HCT116 (cell line): ENCODE results near the gene CREB3L4.

Experiments used
- CBX3 ChIP-seq: IDR thresholded peaks from 2 replicates; pipeline ENCODE4 v1.6.1; 2012; ENCODE audit warnings: low read depth
- EGR1 ChIP-seq: IDR thresholded peaks from 2 replicates; pipeline ENCODE4 v1.6.1; 2012; ENCODE audit warnings: low read depth
- EZH2phosphoT487 ChIP-seq: fragments of 200-600 bp; IDR thresholded peaks from 2 replicates; pipeline ENCODE4 v1.6.1; 2018; ENCODE audit warnings: antibody characterized with exemption, borderline replicate concordance
- JUND ChIP-seq: IDR thresholded peaks from 2 replicates; pipeline ENCODE4 v1.6.1; 2012
- POLR2A ChIP-seq: IDR thresholded peaks from 2 replicates; pipeline ENCODE4 v1.7.0; 2011; ENCODE audit warnings: borderline replicate concordance; ENCODE audit not compliant: insufficient read depth, insufficient read length; ENCODE audit errors: extremely low read depth
- POLR2AphosphoS5 ChIP-seq: IDR thresholded peaks from 2 replicates; pipeline ENCODE4 v1.6.1; 2011; ENCODE audit warnings: mild to moderate bottlenecking, low read depth, low read length, moderate library complexity
- RAD21 ChIP-seq: IDR thresholded peaks from 2 replicates; pipeline ENCODE4 v1.6.1; 2012; ENCODE audit warnings: low read depth, mild to moderate bottlenecking
- TCF7L2 ChIP-seq: IDR thresholded peaks from 2 replicates; pipeline ENCODE4 v1.7.0; 2011; ENCODE audit warnings: borderline replicate concordance, inconsistent platforms; ENCODE audit not compliant: insufficient read depth, insufficient read length; ENCODE audit errors: extremely low read depth
- ZNF274 ChIP-seq: fragments of 200-500 bp; sonication (Bioruptor generic); IDR thresholded peaks from 2 replicates; pipeline ENCODE4 v1.6.1; 2014; ENCODE audit warnings: mild to moderate bottlenecking, low read depth, low read length, inconsistent platforms
- TF ChIP-seq, protein P1 (sequence below), 3 experiments: fragments of 200-600 bp in 1 of 3; sonication (generic) in 1 of 3; IDR thresholded peaks in 2 of 3; conservative IDR thresholded peaks in 1 of 3; 2 replicates each; pipeline ENCODE4 v1.5.1; 2012 to 2017; ENCODE audit warnings: low read depth in 2 of 3, low read length in 2 of 3, antibody characterized with exemption in 1 of 3, borderline replicate concordance in 1 of 3, control low read depth in 1 of 3, mild to moderate bottlenecking in 1 of 3, mixed read lengths in 1 of 3, mixed run types in 1 of 3, moderate library complexity in 1 of 3; ENCODE audit not compliant: insufficient read depth in 1 of 3
- TF ChIP-seq, protein P2 (sequence below): IDR thresholded peaks from 2 replicates; pipeline ENCODE4 v1.6.1; 2012
- TF ChIP-seq, protein P3 (sequence below): IDR thresholded peaks from 2 replicates; pipeline ENCODE4 v1.6.1; 2012; ENCODE audit warnings: low read depth

DNA sequence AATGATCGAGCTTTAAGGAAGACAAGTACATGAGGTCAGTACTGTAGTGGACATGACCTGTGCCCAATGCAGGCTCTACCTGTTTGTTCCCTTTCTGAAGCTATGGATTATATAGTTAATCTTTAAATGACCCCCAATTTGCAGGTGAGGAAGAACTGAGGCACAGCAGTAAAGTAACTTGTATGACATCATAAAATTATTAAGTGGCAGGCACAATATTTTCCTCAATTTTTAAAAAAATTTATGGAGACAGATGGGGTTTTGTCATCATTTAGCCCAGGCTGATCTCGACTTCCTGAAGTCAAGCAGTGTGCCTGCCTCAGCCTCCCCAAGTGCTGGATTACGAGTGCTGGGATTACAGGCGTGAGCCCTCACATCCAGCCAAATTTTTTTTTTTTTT is 41.3 kb upstream of the CREB3L4 start:
- no peak for TF ChIP-seq EZH2phosphoT487
- no peak for TF ChIP-seq EGR1
- TF ChIP-seq, protein P1, sequence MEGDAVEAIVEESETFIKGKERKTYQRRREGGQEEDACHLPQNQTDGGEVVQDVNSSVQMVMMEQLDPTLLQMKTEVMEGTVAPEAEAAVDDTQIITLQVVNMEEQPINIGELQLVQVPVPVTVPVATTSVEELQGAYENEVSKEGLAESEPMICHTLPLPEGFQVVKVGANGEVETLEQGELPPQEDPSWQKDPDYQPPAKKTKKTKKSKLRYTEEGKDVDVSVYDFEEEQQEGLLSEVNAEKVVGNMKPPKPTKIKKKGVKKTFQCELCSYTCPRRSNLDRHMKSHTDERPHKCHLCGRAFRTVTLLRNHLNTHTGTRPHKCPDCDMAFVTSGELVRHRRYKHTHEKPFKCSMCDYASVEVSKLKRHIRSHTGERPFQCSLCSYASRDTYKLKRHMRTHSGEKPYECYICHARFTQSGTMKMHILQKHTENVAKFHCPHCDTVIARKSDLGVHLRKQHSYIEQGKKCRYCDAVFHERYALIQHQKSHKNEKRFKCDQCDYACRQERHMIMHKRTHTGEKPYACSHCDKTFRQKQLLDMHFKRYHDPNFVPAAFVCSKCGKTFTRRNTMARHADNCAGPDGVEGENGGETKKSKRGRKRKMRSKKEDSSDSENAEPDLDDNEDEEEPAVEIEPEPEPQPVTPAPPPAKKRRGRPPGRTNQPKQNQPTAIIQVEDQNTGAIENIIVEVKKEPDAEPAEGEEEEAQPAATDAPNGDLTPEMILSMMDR (IDR thresholded peaks at IDR 0.05 in 2 of 3, conservative IDR thresholded peaks at IDR 0.05 in 1 of 3; ENCODE audit: borderline replicate concordance in 1 of 3, insufficient read depth in 1 of 3, low read depth in 2 of 3, low read length in 2 of 3) = no peak
- no peak for TF ChIP-seq TCF7L2
- no peak for TF ChIP-seq POLR2AphosphoS5
- no peak for TF ChIP-seq CBX3
- no peak for TF ChIP-seq RAD21
- TF ChIP-seq POLR2A = no peak
- no peak for TF ChIP-seq JUND
- TF ChIP-seq, protein P2, sequence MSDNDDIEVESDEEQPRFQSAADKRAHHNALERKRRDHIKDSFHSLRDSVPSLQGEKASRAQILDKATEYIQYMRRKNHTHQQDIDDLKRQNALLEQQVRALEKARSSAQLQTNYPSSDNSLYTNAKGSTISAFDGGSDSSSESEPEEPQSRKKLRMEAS = no peak
- no peak for TF ChIP-seq ZNF274
- TF ChIP-seq, protein P3, sequence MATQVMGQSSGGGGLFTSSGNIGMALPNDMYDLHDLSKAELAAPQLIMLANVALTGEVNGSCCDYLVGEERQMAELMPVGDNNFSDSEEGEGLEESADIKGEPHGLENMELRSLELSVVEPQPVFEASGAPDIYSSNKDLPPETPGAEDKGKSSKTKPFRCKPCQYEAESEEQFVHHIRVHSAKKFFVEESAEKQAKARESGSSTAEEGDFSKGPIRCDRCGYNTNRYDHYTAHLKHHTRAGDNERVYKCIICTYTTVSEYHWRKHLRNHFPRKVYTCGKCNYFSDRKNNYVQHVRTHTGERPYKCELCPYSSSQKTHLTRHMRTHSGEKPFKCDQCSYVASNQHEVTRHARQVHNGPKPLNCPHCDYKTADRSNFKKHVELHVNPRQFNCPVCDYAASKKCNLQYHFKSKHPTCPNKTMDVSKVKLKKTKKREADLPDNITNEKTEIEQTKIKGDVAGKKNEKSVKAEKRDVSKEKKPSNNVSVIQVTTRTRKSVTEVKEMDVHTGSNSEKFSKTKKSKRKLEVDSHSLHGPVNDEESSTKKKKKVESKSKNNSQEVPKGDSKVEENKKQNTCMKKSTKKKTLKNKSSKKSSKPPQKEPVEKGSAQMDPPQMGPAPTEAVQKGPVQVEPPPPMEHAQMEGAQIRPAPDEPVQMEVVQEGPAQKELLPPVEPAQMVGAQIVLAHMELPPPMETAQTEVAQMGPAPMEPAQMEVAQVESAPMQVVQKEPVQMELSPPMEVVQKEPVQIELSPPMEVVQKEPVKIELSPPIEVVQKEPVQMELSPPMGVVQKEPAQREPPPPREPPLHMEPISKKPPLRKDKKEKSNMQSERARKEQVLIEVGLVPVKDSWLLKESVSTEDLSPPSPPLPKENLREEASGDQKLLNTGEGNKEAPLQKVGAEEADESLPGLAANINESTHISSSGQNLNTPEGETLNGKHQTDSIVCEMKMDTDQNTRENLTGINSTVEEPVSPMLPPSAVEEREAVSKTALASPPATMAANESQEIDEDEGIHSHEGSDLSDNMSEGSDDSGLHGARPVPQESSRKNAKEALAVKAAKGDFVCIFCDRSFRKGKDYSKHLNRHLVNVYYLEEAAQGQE = no peak
